ENCODE measurements around the gene IL17B. TPM values are rescaled to one million over a fixed set of nuclear protein-coding genes. Genes with fewer than 3 reads are reported as not detected.
A peak's percentile ranks its signal among the peaks of the same experiment; 100 is the strongest.

IL17B gene
- total and polyA plus RNA-seq, 2 of the 13 experiments (the other 11 are each of a cell fraction or from before 2014, with no cell fraction given) = 0.29 to 2.6 TPM

- peak; percentile 45; the same call in 1 of the 2 replicates for TF ChIP-seq PRDM10 (CRISPR knock-in tag; IDR thresholded peaks at IDR 0.05; ENCODE audit: low read depth)
- TF ChIP-seq STAG1 (CRISPR knock-in tag; IDR thresholded peaks at IDR 0.05) = no peak
- TF ChIP-seq MAZ (IDR thresholded peaks at IDR 0.05; ENCODE audit: borderline replicate concordance, low read depth, low read length) = peak; percentile 30; the same call in 1 of the 2 replicates
- no peak for TF ChIP-seq MAZ (CRISPR knock-in tag; IDR thresholded peaks at IDR 0.05; ENCODE audit: low read depth)
- TF ChIP-seq ESRRA (CRISPR knock-in tag; IDR thresholded peaks at IDR 0.05; ENCODE audit: low read depth) = peak; percentile 53; the same call in 1 of the 2 replicates
- TF ChIP-seq SPEN (CRISPR knock-in tag; IDR thresholded peaks at IDR 0.05; ENCODE audit: low read depth) = peak; percentile 43
- TF ChIP-seq ZMYM2 (CRISPR knock-in tag; IDR thresholded peaks at IDR 0.05) = 0 out of 2 replicates have a peak, but pooled peaks have one; percentile 39
- TF ChIP-seq GATAD2A (CRISPR knock-in tag; IDR thresholded peaks at IDR 0.05) = 0 out of 2 replicates have a peak, but pooled peaks have one; percentile 25
- TF ChIP-seq ZKSCAN5 (CRISPR knock-in tag; IDR thresholded peaks at IDR 0.05) = 0 out of 2 replicates have a peak, but pooled peaks have one; percentile 54
- 0 out of 2 replicates have a peak, but pooled peaks have one; percentile 50 for TF ChIP-seq AKAP8 (CRISPR knock-in tag; IDR thresholded peaks at IDR 0.05)
- TF ChIP-seq SKIL (CRISPR knock-in tag; IDR thresholded peaks at IDR 0.05; ENCODE audit: borderline replicate concordance) = peak; percentile 21; the same call in 1 of the 2 replicates
- TF ChIP-seq HBP1 (CRISPR knock-in tag; IDR thresholded peaks at IDR 0.05; ENCODE audit: low read depth) = no peak
- no peak for TF ChIP-seq ZNF740 (CRISPR knock-in tag; IDR thresholded peaks at IDR 0.05)
- TF ChIP-seq ZNF746 (CRISPR knock-in tag; IDR thresholded peaks at IDR 0.05) = 0 out of 2 replicates have a peak, but pooled peaks have one; percentile 47
- TF ChIP-seq MYC (CRISPR knock-in tag; IDR thresholded peaks at IDR 0.05; ENCODE audit: borderline replicate concordance) = peak; percentile 54; the same call in 1 of the 2 replicates
- TF ChIP-seq ZNF772 (CRISPR knock-in tag; IDR thresholded peaks at IDR 0.05) = 0 out of 2 replicates have a peak, but pooled peaks have one; percentile 48
- TF ChIP-seq ZNF580 (CRISPR knock-in tag; IDR thresholded peaks at IDR 0.05; ENCODE audit: borderline replicate concordance, low read depth) = 0 out of 2 replicates have a peak, but pooled peaks have one; percentile 41
- 0 out of 2 replicates have a peak, but pooled peaks have one; percentile 28 for TF ChIP-seq ZNF800 (CRISPR knock-in tag; IDR thresholded peaks at IDR 0.05)
These were observed 43.4 kb upstream of the IL17B start (continued) for GRCh38 chr5:149422366-149423048.
